ENCODE results near the gene PYGM.

Gene PYGM

GRCh38 chr11:64766881-64767280 lies 7.1 kb upstream of the PYGM start:
- no peak for DNase-seq

- DNase-seq = no peak
Measured at GRCh38 chr11:64765851-64766665, 6.3 kb upstream of the PYGM start.

- DNase-seq = no peak
Measured at GRCh38 chr11:64765291-64765850, 5.6 kb upstream of the PYGM start.

GRCh38 chr11:64764753-64765152 lies 5.0 kb upstream of the PYGM start:
- DNase-seq = no peak

GRCh38 chr11:64764040-64764611 lies 4.4 kb upstream of the PYGM start:
- DNase-seq = no peak

- DNase-seq = no peak
Measured at GRCh38 chr11:64763526-64764039, 3.8 kb upstream of the PYGM start.

- peak; percentile 74 for DNase-seq
Measured at GRCh38 chr11:64762674-64763525, 3.1 kb upstream of the PYGM start.

GRCh38 chr11:64762277-64762673 lies 2.5 kb upstream of the PYGM start:
- DNase-seq = no peak

- DNase-seq = no peak
Measured at GRCh38 chr11:64760759-64761420, 1.1 kb upstream of the PYGM start.

- no peak for DNase-seq
Measured at GRCh38 chr11:64759131-64759721, 548 bp downstream of the PYGM start.

- no peak for DNase-seq
Measured at GRCh38 chr11:64758330-64759079, 1.3 kb downstream of the PYGM start.

- no peak for DNase-seq
Measured at GRCh38 chr11:64757549-64758329, 2.0 kb downstream of the PYGM start.

- no peak for DNase-seq
Measured at GRCh38 chr11:64755681-64756361, 4.0 kb downstream of the PYGM start.

GRCh38 chr11:64754919-64755662 lies 4.7 kb downstream of the PYGM start:
- DNase-seq = no peak

- no peak for DNase-seq
Measured at GRCh38 chr11:64754124-64754918, 5.5 kb downstream of the PYGM start.

- DNase-seq = no peak
Measured at GRCh38 chr11:64753380-64754123, 6.2 kb downstream of the PYGM start.

GRCh38 chr11:64753019-64753379 lies 6.8 kb downstream of the PYGM start:
- no peak for DNase-seq
